ENCODE data around the gene COG5. TPM values are rescaled to one million over a fixed set of nuclear protein-coding genes. Genes with fewer than 3 reads are reported as not detected.

COG5 gene
- total and polyA plus RNA-seq, 5 experiments from 2014 or later = 24.3 to 64.6 (median 30.9) TPM

DNA sequence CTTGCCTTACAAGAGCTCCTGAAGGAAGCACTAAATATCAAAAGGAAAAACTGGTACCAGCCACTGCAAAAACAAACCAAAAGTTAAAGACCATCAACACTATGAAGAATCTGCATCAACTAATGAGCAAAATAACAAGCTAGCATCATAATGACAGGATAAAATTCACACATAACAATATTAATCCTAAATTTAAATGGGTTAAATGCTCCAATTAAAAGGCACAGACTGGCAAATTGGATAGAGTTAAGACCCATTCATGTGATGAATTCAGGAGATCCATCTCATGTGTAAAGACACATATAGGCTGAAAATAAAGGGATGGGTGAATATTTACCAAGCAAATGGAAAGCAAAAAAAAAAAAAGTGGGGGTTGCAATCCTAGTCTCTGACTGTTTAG, 29.6 kb downstream of the COG5 start:
- DNase-seq (no peak), ATAC-seq (no peak)
- H3K27me3 Mint-ChIP-seq = no peaks in the 10 kb centered on the region
- H3K9me3 Mint-ChIP-seq = peaks cover 0 to 23% (median 3%) of the 10 kb centered on the region in 9 donors
- H3K4me1 Mint-ChIP-seq = peaks cover 19 to 53% (median 41%) of the 10 kb centered on the region in 4 donors
- peak overlapping the region in 2 of 10 donors; percentile 7 to 40 for H3K27ac Mint-ChIP-seq
- peaks cover 31 to 73% (median 56%) of the 10 kb centered on the region in 3 donors for H3K36me3 Mint-ChIP-seq
- no peak overlapping the region for H3K4me3 Mint-ChIP-seq
- POLR2A ChIA-PET = no interaction called here

GRCh38 chr7:107530751-107531150, 33.0 kb downstream of the COG5 start:
- Mint-ChIP-seq H3K27ac (peak overlapping the region in 2 of 10 donors; percentile 0 to 60), H3K4me3 (no peak overlapping the region), H3K4me1 (peaks cover 25 to 64% (median 40%) of the 10 kb centered on the region in 4 donors), H3K27me3 (no peaks in the 10 kb centered on the region), H3K36me3 (peaks cover 25 to 70% (median 34%) of the 10 kb centered on the region in 3 donors), H3K9me3 (peaks cover 0 to 13% (median 3%) of the 10 kb centered on the region in 9 donors)
- DNase-seq = no peak
- POLR2A ChIA-PET = no interaction called here
- ATAC-seq = no peak

DNA sequence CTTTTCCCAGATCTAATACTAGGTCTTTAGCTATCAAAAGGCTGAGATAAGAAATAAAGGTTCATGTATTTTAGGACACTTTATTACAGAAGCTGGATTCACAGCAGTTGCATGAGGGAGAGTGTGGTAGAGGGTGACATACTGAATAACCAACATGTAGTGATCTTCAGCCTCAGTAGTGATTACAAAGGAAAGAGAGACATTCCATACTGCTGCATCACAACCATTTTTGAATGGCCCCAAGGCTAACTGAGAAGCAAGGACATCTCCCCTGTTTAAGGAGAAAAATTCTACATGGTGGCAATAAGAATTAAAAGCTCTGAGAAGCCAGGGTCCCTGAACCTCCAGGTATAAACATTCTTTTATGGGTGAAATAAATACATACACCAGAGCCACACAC, 35.3 kb downstream of the COG5 start:
- Mint-ChIP-seq H3K4me3 (no peak overlapping the region), H3K27ac (peak overlapping the region in 1 of 10 donors; percentile 11), H3K27me3 (no peaks in the 10 kb centered on the region), H3K9me3 (no peaks in the 10 kb centered on the region), H3K4me1 (peaks cover 15 to 41% (median 22%) of the 10 kb centered on the region in 4 donors), H3K36me3 (peaks cover 17 to 67% (median 30%) of the 10 kb centered on the region in 3 donors)
- POLR2A ChIA-PET = no interaction called here
- DNase-seq = no peak
- ATAC-seq = no peak

- H3K9me3 Mint-ChIP-seq = peaks cover 0 to 2% (median 0%) of the 10 kb centered on the region in 9 donors
- POLR2A ChIA-PET = no interaction called here
- no peak for DNase-seq
- no peak overlapping the region for H3K4me3 Mint-ChIP-seq
- H3K4me1 Mint-ChIP-seq = peaks cover 10 to 39% (median 17%) of the 10 kb centered on the region in 4 donors
- no peak for ATAC-seq
- H3K27ac Mint-ChIP-seq = peak overlapping the region in 1 of 10 donors; percentile 32
- peaks cover 27 to 67% (median 37%) of the 10 kb centered on the region in 3 donors for H3K36me3 Mint-ChIP-seq
- H3K27me3 Mint-ChIP-seq = no peaks in the 10 kb centered on the region
Observed at GRCh38 chr7:107527196-107527595, 36.5 kb downstream of the COG5 start.

DNA sequence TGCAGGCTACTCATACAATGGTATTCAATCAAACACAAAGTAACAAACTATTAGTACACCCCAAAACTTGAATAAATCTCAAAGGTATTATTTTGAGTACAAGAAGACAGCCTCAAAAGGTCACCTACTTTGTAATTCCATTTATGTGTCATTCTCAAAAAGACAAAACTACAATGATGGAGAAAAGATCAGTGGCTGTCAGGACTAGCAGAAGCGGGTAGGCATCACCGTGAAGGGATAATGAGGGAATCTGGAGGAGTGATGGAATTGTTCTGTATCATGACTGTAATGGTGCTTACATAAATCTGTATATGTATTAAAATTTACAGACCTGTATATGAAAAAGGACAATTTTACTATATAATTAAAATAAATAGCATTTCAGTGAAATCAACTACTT, 37.0 kb downstream of the COG5 start:
- ATAC-seq = no peak
- POLR2A ChIA-PET = no interaction called here
- H3K36me3 Mint-ChIP-seq = peaks cover 29 to 70% (median 42%) of the 10 kb centered on the region in 3 donors

DNA sequence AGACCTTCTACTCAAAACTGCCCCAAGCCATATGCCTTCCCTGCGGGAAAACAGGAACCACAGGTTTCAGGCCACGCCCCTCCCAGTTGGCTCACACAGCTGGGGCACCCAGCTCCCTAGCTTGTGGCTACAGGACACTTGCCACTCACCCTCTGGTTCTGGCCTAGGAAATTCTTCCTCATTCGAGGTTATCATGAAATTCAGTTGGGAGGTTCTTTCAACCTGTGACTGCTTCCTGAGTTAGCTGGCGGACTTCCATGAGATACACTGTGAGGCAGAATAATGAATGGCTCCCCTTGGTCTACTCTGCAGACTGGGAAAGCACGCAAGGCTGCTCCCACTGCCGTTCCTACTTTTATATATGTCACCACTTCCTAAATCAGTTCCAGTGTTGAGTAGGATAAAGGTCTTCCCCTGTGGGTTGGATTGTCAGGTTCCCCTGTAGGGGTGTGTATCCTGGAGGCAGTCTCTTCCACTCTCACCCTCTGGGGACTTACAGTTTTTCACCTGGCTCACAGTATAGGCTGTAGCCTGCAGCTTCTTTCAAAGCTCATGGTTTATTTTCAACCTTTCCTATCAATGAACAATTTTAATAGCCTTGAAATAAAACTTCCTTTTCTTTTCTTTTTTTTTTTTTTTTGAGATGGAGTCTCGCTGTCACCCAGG, 56.9 kb downstream of the COG5 start:
- POLR2A ChIA-PET = interaction anchor here (0.8 kb wide), 1 partner anchor 236 kb away, joined by 5 read pairs; no protein-coding TSS in a partner anchor
- DNase-seq = no peak
- Mint-ChIP-seq H3K36me3 (peaks cover 4 to 28% (median 14%) of the 10 kb centered on the region in 3 donors), H3K4me3 (peak overlapping the region in 1 of 10 donors; percentile 29), H3K27me3 (no peaks in the 10 kb centered on the region), H3K9me3 (peaks cover 0 to 15% (median 0%) of the 10 kb centered on the region in 9 donors), H3K4me1 (peaks cover 17 to 42% (median 26%) of the 10 kb centered on the region in 4 donors), H3K27ac (no peak overlapping the region)
- no peak for ATAC-seq

More for the DNA sequence above, 37.0 kb downstream of the COG5 start:
- Mint-ChIP-seq H3K27me3 (no peaks in the 10 kb centered on the region), H3K9me3 (peaks cover 0 to 5% (median 0%) of the 10 kb centered on the region in 9 donors), H3K4me1 (peaks cover 10 to 43% (median 20%) of the 10 kb centered on the region in 4 donors), H3K4me3 (no peak overlapping the region), H3K27ac (peak overlapping the region in 3 of 10 donors; percentile 1 to 23 (median 8))
- DNase-seq = no peak

DNA sequence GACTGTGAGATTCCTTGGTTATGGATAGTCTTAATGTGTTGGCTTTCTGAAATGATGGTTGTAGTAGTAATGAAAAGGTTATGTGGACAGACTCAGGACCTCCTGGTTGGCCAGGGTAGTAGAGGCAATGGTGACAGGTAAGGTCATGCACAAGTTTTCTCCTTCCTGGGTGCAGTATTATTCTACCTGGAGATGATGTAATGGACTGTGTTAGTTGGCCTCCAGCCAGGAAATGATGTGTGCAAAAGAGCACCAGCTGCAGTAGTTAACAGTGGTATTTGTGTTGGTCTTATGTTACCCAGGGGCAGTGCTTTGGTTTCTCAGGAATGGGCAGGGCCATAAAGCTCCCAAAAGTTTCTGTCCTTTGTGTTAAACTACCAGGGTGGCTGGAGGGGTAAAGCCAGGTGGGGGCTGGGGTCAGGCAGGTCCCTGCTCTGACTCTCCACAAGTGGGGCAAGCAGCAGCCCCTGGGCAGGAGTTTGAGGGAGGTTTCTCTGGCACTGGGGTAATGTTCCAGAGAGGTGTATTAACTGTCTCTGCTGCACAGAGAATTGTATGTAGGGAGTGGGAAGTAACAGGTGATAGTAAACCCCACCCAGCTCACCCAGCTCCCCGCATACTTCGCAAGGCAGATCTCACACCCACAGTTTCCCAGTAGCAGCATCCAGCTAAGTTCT, 57.6 kb downstream of the COG5 start:
- H3K36me3 Mint-ChIP-seq = peaks cover 4 to 28% (median 13%) of the 10 kb centered on the region in 3 donors
- no peak overlapping the region for H3K4me3 Mint-ChIP-seq
- H3K27me3 Mint-ChIP-seq = no peaks in the 10 kb centered on the region
- POLR2A ChIA-PET = no interaction called here
- ATAC-seq (no peak), DNase-seq (no peak)
- H3K27ac Mint-ChIP-seq = peak overlapping the region in 3 of 10 donors; percentile 29 to 63 (median 63)
- peaks cover 17 to 36% (median 26%) of the 10 kb centered on the region in 4 donors for H3K4me1 Mint-ChIP-seq
- peaks cover 0 to 15% (median 0%) of the 10 kb centered on the region in 9 donors for H3K9me3 Mint-ChIP-seq

GRCh38 chr7:107505362-107505761, 58.4 kb downstream of the COG5 start:
- DNase-seq = no peak
- no peak for ATAC-seq
- H3K4me3 Mint-ChIP-seq = no peak overlapping the region
- H3K36me3 Mint-ChIP-seq = peaks cover 4 to 22% (median 9%) of the 10 kb centered on the region in 3 donors
- POLR2A ChIA-PET = no interaction called here
- H3K4me1 Mint-ChIP-seq = peaks cover 16 to 28% (median 22%) of the 10 kb centered on the region in 4 donors
- no peaks in the 10 kb centered on the region for H3K27me3 Mint-ChIP-seq
- H3K27ac Mint-ChIP-seq = no peak overlapping the region
- peaks cover 0 to 15% (median 0%) of the 10 kb centered on the region in 9 donors for H3K9me3 Mint-ChIP-seq

GRCh38 chr7:107503687-107504086, 60.0 kb downstream of the COG5 start:
- H3K27me3 Mint-ChIP-seq = no peaks in the 10 kb centered on the region
- H3K9me3 Mint-ChIP-seq = peaks cover 0 to 15% (median 0%) of the 10 kb centered on the region in 9 donors
- peaks cover 11 to 27% (median 18%) of the 10 kb centered on the region in 4 donors for H3K4me1 Mint-ChIP-seq
- POLR2A ChIA-PET = no interaction called here
- no peak overlapping the region for H3K4me3 Mint-ChIP-seq
- H3K27ac Mint-ChIP-seq = no peak overlapping the region
- ATAC-seq = no peak
- no peak for DNase-seq
- H3K36me3 Mint-ChIP-seq = peaks cover 4 to 18% (median 13%) of the 10 kb centered on the region in 3 donors

DNA sequence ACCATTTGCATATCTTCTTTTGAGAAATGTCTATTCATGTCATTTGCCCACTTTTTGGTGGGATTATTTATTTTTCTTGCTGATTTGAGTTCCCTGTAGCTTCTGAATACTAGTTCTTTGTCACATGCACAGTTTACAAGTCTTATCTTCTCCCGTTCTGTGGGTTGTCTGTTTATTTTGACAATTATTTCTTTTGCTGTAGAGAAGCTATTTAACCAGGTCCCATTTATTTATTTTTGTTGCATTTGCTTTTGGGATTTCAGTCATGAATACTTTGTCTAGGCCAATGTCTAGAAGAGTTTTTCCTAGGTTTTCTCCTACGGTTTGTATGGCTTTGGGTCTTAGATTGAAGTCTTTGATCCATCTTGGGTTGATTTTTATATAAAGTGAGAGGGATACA, 60.9 kb downstream of the COG5 start:
- no peak for DNase-seq
- ATAC-seq = no peak
- Mint-ChIP-seq H3K36me3 (peaks cover 4 to 17% (median 14%) of the 10 kb centered on the region in 3 donors), H3K9me3 (peaks cover 0 to 15% (median 0%) of the 10 kb centered on the region in 9 donors), H3K27ac (no peak overlapping the region), H3K4me3 (no peak overlapping the region), H3K27me3 (no peaks in the 10 kb centered on the region), H3K4me1 (peaks cover 14 to 25% (median 17%) of the 10 kb centered on the region in 4 donors)
- POLR2A ChIA-PET = interaction anchor here (0.6 kb wide), 1 partner anchor 60 kb away, joined by 4 read pairs; no protein-coding TSS in a partner anchor

DNA sequence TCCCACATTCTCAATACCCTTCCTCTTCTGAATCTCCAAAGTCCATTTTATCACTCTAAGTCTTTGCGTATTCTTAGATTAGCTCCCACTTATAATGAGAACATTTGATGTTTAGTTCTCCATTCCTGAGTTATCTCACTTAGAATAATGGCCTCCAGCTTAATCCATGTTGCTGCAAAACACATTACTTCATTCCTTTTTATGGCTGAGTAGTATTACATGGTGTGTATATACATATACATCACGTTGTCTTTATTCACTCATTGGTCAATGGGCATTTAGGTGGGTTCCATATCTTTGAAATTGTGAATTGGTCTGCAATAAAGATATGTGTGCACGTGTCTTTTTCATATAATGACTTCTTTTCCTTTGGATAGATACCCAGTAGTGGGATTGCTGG, 61.6 kb downstream of the COG5 start:
- ATAC-seq (no peak), DNase-seq (no peak)
- H3K27me3 Mint-ChIP-seq = no peaks in the 10 kb centered on the region
- H3K4me1 Mint-ChIP-seq = peaks cover 12 to 27% (median 16%) of the 10 kb centered on the region in 4 donors
- peaks cover 0 to 15% (median 0%) of the 10 kb centered on the region in 9 donors for H3K9me3 Mint-ChIP-seq
- POLR2A ChIA-PET = interaction anchor here (0.6 kb wide), 1 partner anchor 61 kb away, joined by 4 read pairs; no protein-coding TSS in a partner anchor
- no peak overlapping the region for H3K4me3 Mint-ChIP-seq
- peak overlapping the region in 1 of 10 donors; percentile 24 for H3K27ac Mint-ChIP-seq
- H3K36me3 Mint-ChIP-seq = peaks cover 4 to 20% (median 12%) of the 10 kb centered on the region in 3 donors

DNA sequence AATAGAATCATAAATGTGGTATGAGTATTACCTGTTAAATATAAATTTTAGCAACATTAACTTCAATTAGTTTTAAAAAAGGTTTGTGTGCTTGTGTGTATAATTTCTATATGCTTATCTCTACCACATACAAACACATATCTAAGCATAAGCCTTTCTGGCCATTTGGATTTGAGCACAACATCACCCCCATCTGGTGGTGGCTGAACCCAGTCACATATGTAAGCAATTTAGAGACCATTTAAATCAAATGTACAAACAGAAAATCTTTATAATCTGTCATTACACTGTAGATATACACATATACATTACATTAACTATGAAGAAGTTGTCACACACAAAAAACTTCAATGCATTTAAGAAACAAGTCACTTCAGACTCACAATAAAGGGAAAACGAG, 62.1 kb downstream of the COG5 start:
- H3K9me3 Mint-ChIP-seq = peaks cover 0 to 15% (median 0%) of the 10 kb centered on the region in 9 donors
- H3K4me3 Mint-ChIP-seq = no peak overlapping the region
- ATAC-seq = no peak
- DNase-seq = peak in 1 of 10 donors; percentile 2
- H3K36me3 Mint-ChIP-seq = peaks cover 4 to 22% (median 12%) of the 10 kb centered on the region in 3 donors
- H3K27me3 Mint-ChIP-seq = no peaks in the 10 kb centered on the region
- H3K27ac Mint-ChIP-seq = no peak overlapping the region
- peaks cover 14 to 32% (median 19%) of the 10 kb centered on the region in 4 donors for H3K4me1 Mint-ChIP-seq
- POLR2A ChIA-PET = interaction anchor here (0.8 kb wide), 1 partner anchor 29 kb away, joined by 3 read pairs; no protein-coding TSS in a partner anchor
